Cardiac fibroblast (primary cell): ENCODE measurements around the gene ANKRD34A.

Experiments used
- DNase-seq, 2 donors: peaks; one replicate each; pipeline versions ENCODE4 v3.0.0 to v3.0.0-alpha.2; 2010; ENCODE audit warnings: low read depth in 2 of 2
- H3K4me3 ChIP-seq, 2 donors: replicated peaks in 1 of 2; 1 replicate in 1 of 2; 2 replicates in 1 of 2; pipeline ENCODE4 v1.5.1; 2011; ENCODE audit warnings: low read depth in 2 of 2, low read length in 2 of 2, mild to moderate bottlenecking in 2 of 2, moderate library complexity in 1 of 2
- TF ChIP-seq, protein P1 (sequence below): IDR thresholded peaks from one replicate; pipeline ENCODE4 v1.5.1; 2011; ENCODE audit warnings: low read depth, mild to moderate bottlenecking, low read length, inconsistent platforms

Gene ANKRD34A

DNA sequence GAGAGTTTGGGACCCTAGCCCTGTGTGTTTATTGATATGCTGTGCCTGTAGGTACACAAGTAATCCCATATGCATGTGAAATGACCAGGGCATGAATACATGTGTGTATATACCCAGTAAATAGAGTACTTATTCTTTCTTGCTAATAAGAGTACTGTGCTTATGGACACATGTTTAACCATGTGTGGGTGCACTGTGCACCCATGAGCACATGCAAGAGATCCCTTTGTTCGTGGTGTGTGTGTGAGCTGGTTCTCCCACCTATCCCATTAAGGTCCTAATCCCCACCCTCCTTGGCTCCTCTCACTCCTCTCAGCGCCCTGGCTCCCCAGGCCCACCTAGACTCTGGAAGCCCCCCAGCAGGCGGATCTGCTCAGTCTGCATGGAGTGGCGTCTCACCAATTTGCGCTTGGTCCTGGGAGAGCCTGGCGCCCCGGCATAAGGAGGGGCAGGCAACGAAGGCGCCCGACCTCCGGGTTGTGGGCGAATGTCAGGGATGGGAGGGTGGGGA, 4.4 kb downstream of the ANKRD34A start:
- peak overlapping the region; percentile 65 for H3K4me3 ChIP-seq
- no peak for DNase-seq
- TF ChIP-seq, protein P1, sequence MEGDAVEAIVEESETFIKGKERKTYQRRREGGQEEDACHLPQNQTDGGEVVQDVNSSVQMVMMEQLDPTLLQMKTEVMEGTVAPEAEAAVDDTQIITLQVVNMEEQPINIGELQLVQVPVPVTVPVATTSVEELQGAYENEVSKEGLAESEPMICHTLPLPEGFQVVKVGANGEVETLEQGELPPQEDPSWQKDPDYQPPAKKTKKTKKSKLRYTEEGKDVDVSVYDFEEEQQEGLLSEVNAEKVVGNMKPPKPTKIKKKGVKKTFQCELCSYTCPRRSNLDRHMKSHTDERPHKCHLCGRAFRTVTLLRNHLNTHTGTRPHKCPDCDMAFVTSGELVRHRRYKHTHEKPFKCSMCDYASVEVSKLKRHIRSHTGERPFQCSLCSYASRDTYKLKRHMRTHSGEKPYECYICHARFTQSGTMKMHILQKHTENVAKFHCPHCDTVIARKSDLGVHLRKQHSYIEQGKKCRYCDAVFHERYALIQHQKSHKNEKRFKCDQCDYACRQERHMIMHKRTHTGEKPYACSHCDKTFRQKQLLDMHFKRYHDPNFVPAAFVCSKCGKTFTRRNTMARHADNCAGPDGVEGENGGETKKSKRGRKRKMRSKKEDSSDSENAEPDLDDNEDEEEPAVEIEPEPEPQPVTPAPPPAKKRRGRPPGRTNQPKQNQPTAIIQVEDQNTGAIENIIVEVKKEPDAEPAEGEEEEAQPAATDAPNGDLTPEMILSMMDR, result no peak

DNA sequence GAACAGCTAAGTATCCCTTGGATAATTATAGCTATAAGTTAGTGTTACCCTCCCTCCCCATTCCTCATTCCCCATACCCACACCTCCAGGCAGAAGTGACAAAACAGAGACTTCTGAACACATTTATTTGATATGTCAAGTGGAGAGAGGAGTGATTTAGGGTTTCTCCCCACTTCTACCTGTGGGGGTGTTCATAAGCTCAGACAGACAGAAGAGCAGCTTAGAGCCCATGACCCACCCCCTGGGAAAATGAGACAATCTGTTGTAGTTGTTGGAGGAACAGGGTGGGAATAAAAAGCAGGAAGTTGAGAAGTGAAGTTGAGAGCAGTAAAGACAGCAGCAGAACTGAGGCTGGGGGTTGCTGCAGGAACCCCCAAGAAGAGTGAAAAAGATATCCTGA, 5.0 kb downstream of the ANKRD34A start:
- DNase-seq, result no peak
- no peak overlapping the region for H3K4me3 ChIP-seq
- TF ChIP-seq, protein P1, result no peak

DNA sequence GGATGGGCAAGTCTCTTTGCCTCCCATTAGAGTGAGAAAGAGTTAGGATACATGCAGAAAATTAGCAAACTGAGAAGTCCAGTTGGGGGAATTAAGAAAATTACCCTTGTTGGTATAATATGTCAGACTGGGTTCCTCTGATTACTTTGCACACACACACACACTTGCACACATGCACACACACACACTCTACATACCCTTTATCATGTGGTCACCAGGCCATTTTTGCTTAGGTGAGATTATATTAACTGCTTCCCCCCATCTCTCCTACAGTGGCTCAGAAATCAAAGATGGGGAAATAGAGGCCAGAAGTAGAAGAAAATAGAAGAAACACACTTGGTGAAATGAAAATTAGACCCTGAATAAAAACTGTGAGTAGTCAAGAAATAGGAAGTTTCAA, 5.6 kb downstream of the ANKRD34A start:
- no peak overlapping the region for H3K4me3 ChIP-seq
- no peak for DNase-seq
- TF ChIP-seq, protein P1, result no peak

DNA sequence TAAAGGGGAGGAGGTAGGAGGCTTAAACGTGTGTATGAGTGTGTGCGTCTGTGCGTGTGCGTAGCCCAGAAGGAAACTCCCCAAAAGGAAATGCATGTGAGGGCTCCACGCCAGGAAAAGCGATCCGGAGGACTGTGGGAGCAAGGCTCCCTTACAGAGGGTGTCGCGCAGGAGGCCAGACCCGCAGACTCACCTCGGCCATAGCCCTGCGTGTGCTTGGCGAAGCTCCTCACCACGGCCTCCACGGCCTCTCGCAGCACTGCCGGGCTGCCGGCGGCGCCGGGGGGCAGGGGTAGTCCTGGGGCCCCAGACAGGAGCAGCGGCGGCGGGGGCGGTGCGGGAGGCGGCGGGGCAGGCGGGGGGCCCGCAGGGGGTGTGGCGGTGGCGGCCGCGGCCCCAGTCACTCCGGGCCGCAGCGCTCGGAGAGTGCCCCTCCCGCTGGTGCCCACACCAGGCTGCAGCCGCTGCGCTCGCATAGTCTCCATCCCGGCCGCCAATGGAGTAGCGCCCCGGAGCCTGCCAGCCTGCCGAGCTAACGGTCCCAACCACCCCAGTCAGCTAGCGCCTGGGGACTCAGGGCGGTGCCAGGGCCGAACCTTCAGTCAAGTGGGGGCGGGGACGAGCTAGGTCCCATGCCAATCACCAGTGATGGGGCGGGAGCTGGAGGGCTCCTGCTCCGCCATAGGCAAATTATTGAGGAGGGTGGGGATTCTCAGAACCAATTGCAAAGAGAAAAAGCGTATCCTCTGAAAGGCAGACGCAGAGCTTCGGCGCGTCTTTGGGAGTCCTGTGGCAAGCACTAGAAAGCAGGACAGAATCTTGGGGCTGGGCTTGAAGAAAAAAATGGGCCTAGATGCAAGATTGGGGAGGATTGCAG, 6.7 kb downstream of the ANKRD34A start, which contains the start of gene LIX1L:
Gene LIX1L (minus strand): TSS at position 575 of the 877 bp plus-strand sequence. CDS start 90 bp downstream, at position 485.
- TF ChIP-seq, protein P1, result no peak
- peak within 1 kb of the TSS; percentile 70 to 81 for H3K4me3 ChIP-seq
- peak; percentile 98 for DNase-seq

DNA sequence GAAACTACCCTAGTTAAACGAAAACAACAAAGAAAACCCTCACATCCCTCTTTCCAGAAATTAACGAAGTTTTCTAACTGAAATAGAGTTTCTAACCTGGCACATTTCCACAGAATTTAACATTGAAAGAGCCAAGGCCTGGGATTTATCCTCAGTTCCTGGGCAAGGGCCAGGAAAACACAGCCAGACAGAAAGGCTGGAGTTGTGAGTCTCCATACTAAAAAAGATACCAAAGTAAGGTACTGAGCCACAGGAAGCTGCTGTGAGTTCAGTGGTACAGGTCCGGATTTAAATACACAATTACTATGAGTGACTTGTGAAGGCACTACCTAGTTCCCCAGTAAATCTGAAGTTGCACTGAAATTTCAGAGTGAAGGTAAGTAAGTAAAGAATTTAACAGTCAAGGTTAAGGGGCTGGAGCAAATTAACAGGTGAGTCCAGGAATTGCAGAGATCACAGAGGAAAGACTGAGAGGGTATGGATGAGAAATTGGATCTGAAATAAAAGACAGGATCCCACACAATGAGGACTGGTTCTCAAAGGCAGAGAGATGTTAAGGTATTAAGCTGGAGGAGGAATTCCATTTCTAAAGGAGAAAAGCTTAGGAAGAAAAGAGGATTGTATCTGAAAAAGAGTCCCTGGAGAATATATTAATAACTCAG, 7.5 kb downstream of the ANKRD34A start:
- H3K4me3 ChIP-seq, result peak overlapping the region; percentile 70 to 81
- DNase-seq, result peak; percentile 31 to 85
- TF ChIP-seq, protein P1, result no peak

DNA sequence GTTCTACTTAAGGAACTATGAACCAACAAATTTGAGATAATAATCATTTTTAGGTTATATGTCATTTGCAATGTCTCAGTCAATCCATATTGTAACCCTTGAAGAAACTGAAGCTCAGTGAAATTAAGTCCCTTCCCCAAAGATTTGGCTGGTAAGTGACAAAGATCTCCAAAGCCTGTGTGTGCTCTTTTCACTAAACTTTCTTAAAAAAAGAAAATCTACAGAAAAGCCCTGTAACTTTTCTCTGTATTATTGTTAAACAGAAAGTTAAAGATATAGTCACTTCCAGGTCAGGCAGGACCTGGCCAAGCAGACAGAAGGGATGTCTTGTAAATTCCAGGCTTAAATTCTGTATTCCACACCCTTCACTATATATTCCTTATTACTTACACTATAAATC, 8.0 kb downstream of the ANKRD34A start:
- TF ChIP-seq, protein P1, result no peak
- no peak for DNase-seq
- peak overlapping the region; percentile 70 to 81 for H3K4me3 ChIP-seq
